ENCODE results near the gene ZFYVE19. TPM values are rescaled to one million over a fixed set of nuclear protein-coding genes. Genes with fewer than 3 reads are reported as not detected.

ZFYVE19 gene
- total RNA-seq, 4 donors from 2014 or later: 21.7 to 37.8 (median 22.3) TPM

DNA sequence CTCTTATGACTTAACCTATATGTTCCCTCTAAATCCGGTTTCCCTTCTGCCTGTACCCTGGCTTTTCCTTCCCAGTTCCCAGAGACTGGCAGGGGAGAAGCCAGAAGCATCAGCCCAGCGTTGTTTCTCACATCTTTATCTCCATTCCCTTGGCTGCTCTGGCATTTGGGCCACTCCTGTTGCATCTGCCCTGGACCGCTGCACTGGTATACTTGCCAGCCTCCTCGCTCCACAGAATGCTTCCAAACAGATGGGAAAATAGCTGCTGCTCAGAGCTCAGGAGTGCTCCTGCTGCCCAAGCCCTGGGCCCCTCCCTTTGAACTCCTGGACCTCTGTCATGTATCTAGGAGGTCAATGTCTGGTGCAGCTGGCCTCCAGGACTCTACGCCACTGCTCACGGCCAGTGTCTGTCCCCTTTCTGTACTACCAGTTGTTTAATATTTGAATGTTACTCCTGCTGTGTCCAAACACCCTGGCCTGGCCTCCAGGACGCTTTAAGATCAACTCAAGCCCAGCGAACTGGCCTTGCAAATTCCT, 43.8 kb downstream of the ZFYVE19 start:
- intact Hi-C loops (cut with DNase I): no loop called here
- 89 to 93% methylated on average over 8 of the region's 8 CpGs for whole genome bisulfite sequencing, 2 donors

DNA sequence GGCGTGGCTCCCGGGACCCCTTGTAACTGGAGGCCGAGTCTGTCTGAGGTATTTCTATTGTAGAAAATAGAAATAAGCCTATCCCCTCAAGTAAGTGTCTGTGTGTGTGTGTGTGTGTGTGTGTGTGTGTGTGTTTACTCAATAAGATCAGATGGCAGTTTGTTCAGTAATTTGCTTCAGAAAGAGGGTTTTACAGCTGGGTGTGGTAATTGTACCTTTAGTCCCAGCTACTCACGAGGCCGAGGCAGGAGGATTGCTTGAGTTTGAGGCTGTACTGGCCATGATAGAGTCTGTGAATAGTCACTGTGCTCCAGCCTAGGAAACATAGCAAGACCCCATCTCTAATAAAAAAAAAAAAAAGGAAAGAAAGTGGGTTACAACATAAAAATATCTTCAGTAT, 45.6 kb downstream of the ZFYVE19 start:
- H3K9me3 ChIP-seq: no peaks in the 10 kb centered on the region
- intact Hi-C loops (cut with DNase I): no loop called here
- no peaks in the 10 kb centered on the region for H3K27me3 ChIP-seq
- TF ChIP-seq POLR2A (IDR thresholded peaks at IDR 0.05): no peak
- TF ChIP-seq, protein P1, sequence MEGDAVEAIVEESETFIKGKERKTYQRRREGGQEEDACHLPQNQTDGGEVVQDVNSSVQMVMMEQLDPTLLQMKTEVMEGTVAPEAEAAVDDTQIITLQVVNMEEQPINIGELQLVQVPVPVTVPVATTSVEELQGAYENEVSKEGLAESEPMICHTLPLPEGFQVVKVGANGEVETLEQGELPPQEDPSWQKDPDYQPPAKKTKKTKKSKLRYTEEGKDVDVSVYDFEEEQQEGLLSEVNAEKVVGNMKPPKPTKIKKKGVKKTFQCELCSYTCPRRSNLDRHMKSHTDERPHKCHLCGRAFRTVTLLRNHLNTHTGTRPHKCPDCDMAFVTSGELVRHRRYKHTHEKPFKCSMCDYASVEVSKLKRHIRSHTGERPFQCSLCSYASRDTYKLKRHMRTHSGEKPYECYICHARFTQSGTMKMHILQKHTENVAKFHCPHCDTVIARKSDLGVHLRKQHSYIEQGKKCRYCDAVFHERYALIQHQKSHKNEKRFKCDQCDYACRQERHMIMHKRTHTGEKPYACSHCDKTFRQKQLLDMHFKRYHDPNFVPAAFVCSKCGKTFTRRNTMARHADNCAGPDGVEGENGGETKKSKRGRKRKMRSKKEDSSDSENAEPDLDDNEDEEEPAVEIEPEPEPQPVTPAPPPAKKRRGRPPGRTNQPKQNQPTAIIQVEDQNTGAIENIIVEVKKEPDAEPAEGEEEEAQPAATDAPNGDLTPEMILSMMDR (IDR thresholded peaks at IDR 0.05): no peak
- peaks cover 19 to 37% of the 10 kb centered on the region in 2 donors for H3K36me3 ChIP-seq
- 92 to 93% methylated on average over 5 of the region's 5 CpGs for whole genome bisulfite sequencing, 2 donors
- no peak for DNase-seq
- no peak overlapping the region for H3K4me3 ChIP-seq (replicated peaks in 1 of 3)
- peaks cover 8 to 15% of the 10 kb centered on the region in 2 donors for H3K4me1 ChIP-seq
- no peak overlapping the region for H3K27ac ChIP-seq

More for the DNA sequence above, 43.8 kb downstream of the ZFYVE19 start:
- Histone ChIP-seq H3K4me1 (peaks cover 14 to 26% of the 10 kb centered on the region in 2 donors), H3K27ac (no peak overlapping the region), H3K9me3 (no peaks in the 10 kb centered on the region), H3K4me3 (replicated peaks in 1 of 3) (no peak overlapping the region), H3K27me3 (no peaks in the 10 kb centered on the region), H3K36me3 (peaks cover 15 to 19% of the 10 kb centered on the region in 2 donors)
- no peak for DNase-seq
- no peak for TF ChIP-seq POLR2A (IDR thresholded peaks at IDR 0.05)
- TF ChIP-seq, protein P1 (IDR thresholded peaks at IDR 0.05): no peak

DNA sequence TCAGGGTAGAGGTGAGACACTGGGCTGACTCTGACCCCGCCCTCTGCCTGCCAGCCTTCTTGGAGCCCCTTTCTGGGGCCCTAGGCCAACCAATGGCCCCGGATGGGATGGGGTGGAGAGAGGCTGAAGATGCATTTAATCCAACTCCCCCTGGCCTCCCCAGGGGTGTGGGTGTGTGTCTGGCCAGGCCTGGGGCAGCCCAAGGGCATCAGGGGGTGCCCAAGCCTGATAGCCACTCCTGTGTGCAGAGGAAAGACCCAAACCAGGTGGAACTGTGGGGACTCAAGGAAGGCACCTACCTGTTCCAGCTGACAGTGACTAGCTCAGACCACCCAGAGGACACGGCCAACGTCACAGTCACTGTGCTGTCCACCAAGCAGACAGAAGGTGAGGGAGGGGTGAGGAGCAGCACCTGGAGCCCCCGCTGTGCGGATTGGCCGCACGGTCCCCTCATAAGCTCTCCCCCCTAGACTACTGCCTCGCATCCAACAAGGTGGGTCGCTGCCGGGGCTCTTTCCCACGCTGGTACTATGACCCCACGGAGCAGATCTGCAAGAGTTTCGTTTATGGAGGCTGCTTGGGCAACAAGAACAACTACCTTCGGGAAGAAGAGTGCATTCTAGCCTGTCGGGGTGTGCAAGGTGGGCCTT, 46.5 kb downstream of the ZFYVE19 start:
- peaks cover 19 to 37% of the 10 kb centered on the region in 2 donors for H3K36me3 ChIP-seq
- no peak for DNase-seq
- H3K4me3 ChIP-seq (replicated peaks in 1 of 3): no peak overlapping the region
- H3K4me1 ChIP-seq: peaks cover 5 to 9% of the 10 kb centered on the region in 2 donors
- intact Hi-C loops (cut with DNase I): no loop called here
- TF ChIP-seq, protein P1 (IDR thresholded peaks at IDR 0.05): no peak
- no peak for TF ChIP-seq POLR2A (IDR thresholded peaks at IDR 0.05)
- H3K9me3 ChIP-seq: no peaks in the 10 kb centered on the region
- H3K27ac ChIP-seq: no peak overlapping the region
- no peaks in the 10 kb centered on the region for H3K27me3 ChIP-seq
- WGBS, 2 donors: 92 to 99% methylated on average over 15 to 16 of the region's 16 CpGs

GRCh38 chr15:40854161-40854560, 47.3 kb downstream of the ZFYVE19 start:
- 79 to 83% methylated on average over 10 of the region's 10 CpGs for WGBS, 2 donors
- no peak overlapping the region for H3K4me3 ChIP-seq (replicated peaks in 1 of 3)
- H3K36me3 ChIP-seq: peaks cover 19 to 37% of the 10 kb centered on the region in 2 donors
- H3K27me3 ChIP-seq: no peaks in the 10 kb centered on the region
- no peaks in the 10 kb centered on the region for H3K9me3 ChIP-seq
- no peak overlapping the region for H3K27ac ChIP-seq
- no peak for DNase-seq
- peaks cover 5 to 9% of the 10 kb centered on the region in 2 donors for H3K4me1 ChIP-seq
- TF ChIP-seq POLR2A (IDR thresholded peaks at IDR 0.05): no peak
- TF ChIP-seq, protein P1 (IDR thresholded peaks at IDR 0.05): no peak
- intact Hi-C loops (cut with DNase I): no loop called here

- intact Hi-C loops (cut with DNase I): loop anchor here (2.0 to 5.0 kb wide), 2 partner anchors 37 to 327 kb away; no protein-coding TSS in a partner anchor
- H3K36me3 ChIP-seq: peaks cover 19 to 37% of the 10 kb centered on the region in 2 donors
- WGBS, 2 donors: 87% methylated on average over 6 to 11 of the region's 13 CpGs
Measured at GRCh38 chr15:40855706-40856234, 48.9 kb downstream of the ZFYVE19 start.

More at GRCh38 chr15:40855706-40856234, 48.9 kb downstream of the ZFYVE19 start:
- no peak for DNase-seq
- H3K9me3 ChIP-seq: no peaks in the 10 kb centered on the region
- H3K27ac ChIP-seq: no peak overlapping the region
- no peaks in the 10 kb centered on the region for H3K27me3 ChIP-seq
- no peak for TF ChIP-seq POLR2A (IDR thresholded peaks at IDR 0.05)
- TF ChIP-seq, protein P1 (IDR thresholded peaks at IDR 0.05): no peak
- H3K4me3 ChIP-seq (replicated peaks in 1 of 3): no peak overlapping the region
- H3K4me1 ChIP-seq: peaks cover 5 to 9% of the 10 kb centered on the region in 2 donors

All from thyroid gland (tissue), 4 donors.